Activated naive CD8-positive, alpha-beta T cell (primary cell): Measurements from ENCODE around the gene SHLD2.
"Not testable (repeated sequence)": the region's sequence is repeated elsewhere in the genome, so short reads cannot be mapped to it uniquely, and the experiment has no call there.

Experiments used
- H3K27ac Mint-ChIP-seq: one replicate; pipeline ENCODE4 v1.8.0; 2021; ENCODE audit warnings: mixed read lengths
- H3K27me3 Mint-ChIP-seq: one replicate; pipeline ENCODE4 v1.8.0; 2021; ENCODE audit warnings: mixed read lengths
- H3K36me3 Mint-ChIP-seq: one replicate; pipeline ENCODE4 v1.8.0; 2021; ENCODE audit warnings: mixed read lengths
- H3K4me1 Mint-ChIP-seq: one replicate; pipeline ENCODE4 v1.8.0; 2021; ENCODE audit warnings: low read depth, mixed read lengths
- H3K4me3 Mint-ChIP-seq: one replicate; pipeline ENCODE4 v1.8.0; 2021; ENCODE audit warnings: mild to moderate bottlenecking, mixed read lengths
- H3K9me3 Mint-ChIP-seq: one replicate; pipeline ENCODE4 v1.8.0; 2021; ENCODE audit warnings: low read depth, mixed read lengths

Gene SHLD2

DNA sequence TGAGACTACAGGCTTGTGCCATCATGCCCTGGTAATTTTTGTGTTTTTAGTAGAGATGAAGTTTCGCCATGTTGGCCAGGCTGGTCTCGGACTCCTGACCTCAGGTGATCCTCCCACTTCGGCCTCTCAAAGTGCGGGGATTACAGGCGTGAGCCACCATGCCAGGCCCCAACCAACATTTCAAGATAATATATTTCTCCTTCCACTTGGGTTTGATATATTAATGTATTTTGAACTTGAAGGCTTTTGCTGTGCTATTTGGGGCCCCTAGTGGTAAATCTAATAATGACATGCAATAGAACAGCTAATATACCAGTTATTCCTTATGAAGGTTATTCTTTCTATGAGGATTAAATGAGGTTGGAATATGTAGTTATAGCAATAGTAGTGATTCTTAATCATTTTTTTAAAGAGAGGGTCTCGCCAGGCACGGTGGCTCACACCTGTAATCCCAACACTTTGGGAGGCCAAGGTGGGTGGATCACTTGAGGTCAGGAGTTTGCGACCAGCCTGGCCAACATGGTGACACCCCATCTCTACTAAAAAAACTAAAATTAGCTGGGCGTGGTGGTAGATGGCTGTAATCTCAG, 54.1 kb downstream of the SHLD2 start:
- not testable (repeated sequence) for H3K4me1 Mint-ChIP-seq, H3K4me3 Mint-ChIP-seq, H3K9me3 Mint-ChIP-seq, H3K27ac Mint-ChIP-seq, H3K27me3 Mint-ChIP-seq, H3K36me3 Mint-ChIP-seq

DNA sequence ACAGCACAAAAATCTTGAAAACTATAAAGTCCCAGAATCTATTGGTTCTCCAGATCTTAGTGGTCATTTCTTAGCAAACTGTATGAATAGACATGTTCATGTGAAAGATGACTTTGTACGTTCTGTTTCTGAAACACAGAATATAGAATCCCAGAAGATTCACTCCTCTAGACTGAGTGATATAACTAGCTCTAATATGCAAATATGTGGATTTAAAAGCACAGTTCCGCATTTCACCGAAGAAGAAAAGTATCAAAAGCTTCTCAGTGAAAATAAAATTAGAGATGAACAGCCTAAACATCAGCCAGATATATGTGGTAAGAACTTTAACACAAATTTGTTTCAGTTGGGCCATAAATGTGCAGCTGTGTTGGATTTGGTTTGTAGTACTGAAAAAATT, 56.5 kb downstream of the SHLD2 start:
- H3K4me1 Mint-ChIP-seq, H3K27me3 Mint-ChIP-seq, H3K36me3 Mint-ChIP-seq, H3K4me3 Mint-ChIP-seq, H3K27ac Mint-ChIP-seq, H3K9me3 Mint-ChIP-seq: not testable (repeated sequence)

GRCh38 chr10:87156841-87157240, 61.8 kb downstream of the SHLD2 start:
- H3K36me3 Mint-ChIP-seq, H3K9me3 Mint-ChIP-seq, H3K4me3 Mint-ChIP-seq, H3K27ac Mint-ChIP-seq, H3K4me1 Mint-ChIP-seq, H3K27me3 Mint-ChIP-seq: not testable (repeated sequence)

DNA sequence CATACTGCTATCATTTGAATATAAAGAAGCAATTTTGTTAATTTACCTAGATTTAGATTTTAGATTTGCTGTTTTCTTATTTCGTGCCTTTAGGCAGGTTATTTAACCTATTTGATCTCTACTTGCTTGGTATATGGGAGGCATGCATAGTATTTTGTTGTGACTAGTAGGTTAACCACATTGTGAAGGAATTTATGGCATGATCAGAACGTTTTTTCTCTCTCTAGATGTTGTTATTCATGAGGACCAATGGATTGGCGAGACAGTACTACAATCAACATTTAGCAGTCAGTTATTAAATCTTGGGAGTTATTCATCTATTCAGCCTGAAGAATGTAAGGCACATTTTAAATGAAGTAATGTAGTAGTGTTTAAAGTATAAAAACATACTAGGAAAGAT, 62.8 kb downstream of the SHLD2 start:
- H3K9me3 Mint-ChIP-seq, H3K4me1 Mint-ChIP-seq, H3K4me3 Mint-ChIP-seq, H3K36me3 Mint-ChIP-seq, H3K27ac Mint-ChIP-seq, H3K27me3 Mint-ChIP-seq: not testable (repeated sequence)

DNA sequence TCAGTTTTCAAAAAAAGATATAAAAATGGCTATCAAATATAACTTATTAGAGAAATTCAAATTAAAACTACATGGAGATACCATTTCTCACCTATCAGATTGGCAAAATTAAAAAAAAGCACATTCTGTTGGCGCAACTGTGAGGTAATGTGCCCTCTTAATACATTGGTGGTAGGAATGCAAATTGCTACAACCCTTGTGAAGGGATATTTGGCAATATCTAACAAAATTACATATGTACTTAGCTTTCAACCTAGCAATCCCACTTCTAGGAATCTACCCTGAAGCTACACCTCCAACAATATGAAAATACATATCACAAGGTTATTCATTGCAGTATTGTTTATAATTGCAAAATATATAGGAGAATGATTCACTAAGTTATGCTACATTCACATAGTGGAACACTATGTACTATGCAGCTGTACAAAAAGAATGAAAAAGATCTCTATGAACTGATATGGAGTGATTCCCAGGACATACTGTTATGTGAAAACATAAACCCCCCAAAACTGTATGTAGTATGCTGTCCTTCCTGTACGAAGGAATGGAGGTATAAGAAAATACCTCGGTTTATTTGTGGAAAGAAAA, 67.8 kb downstream of the SHLD2 start:
- not testable (repeated sequence) for H3K27ac Mint-ChIP-seq, H3K36me3 Mint-ChIP-seq, H3K4me3 Mint-ChIP-seq, H3K27me3 Mint-ChIP-seq, H3K9me3 Mint-ChIP-seq, H3K4me1 Mint-ChIP-seq

DNA sequence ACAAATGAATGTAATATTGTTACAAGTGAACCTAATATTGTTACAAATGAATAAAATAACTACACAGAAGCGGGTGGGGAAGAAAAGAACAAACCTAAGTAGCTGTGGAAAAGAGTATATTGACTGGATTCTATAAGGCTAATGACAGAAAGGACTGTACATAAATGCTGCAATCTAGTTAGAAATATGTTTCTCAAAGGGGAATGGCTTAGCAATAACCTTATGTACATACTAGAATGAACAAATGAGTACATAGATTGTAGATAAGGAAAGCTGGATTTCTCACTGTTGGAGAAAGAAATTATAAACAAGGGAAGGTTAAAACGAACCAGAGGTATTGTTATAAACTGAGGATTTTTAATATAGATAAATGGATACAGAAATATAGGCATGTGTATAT, 68.4 kb downstream of the SHLD2 start:
- not testable (repeated sequence) for H3K36me3 Mint-ChIP-seq, H3K27ac Mint-ChIP-seq, H3K9me3 Mint-ChIP-seq, H3K4me3 Mint-ChIP-seq, H3K27me3 Mint-ChIP-seq, H3K4me1 Mint-ChIP-seq

- not testable (repeated sequence) for H3K4me1 Mint-ChIP-seq, H3K4me3 Mint-ChIP-seq, H3K36me3 Mint-ChIP-seq, H3K9me3 Mint-ChIP-seq, H3K27me3 Mint-ChIP-seq, H3K27ac Mint-ChIP-seq
Observed at GRCh38 chr10:87169857-87170256, 74.9 kb downstream of the SHLD2 start.

- not testable (repeated sequence) for H3K27ac Mint-ChIP-seq, H3K4me1 Mint-ChIP-seq, H3K4me3 Mint-ChIP-seq, H3K9me3 Mint-ChIP-seq, H3K36me3 Mint-ChIP-seq, H3K27me3 Mint-ChIP-seq
Observed at GRCh38 chr10:87170705-87171104, 75.7 kb downstream of the SHLD2 start.

DNA sequence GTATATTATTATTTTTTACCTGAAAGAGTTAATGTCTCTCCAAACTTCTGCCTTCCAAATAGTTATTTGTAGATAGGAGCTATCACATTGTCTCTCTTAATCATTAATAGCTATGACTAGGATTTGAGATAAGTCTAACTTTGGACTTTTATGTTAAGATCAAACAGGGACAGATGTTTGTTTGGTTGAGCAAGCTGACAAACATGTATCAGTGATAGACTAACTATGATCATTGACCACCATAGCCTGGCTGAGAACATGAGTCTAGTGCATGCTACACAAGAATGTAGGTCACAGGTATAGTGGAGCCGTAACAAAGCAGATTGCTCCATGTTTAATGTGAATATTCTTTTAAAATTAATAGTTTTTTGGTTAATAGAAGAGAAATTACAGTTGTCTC, 76.7 kb downstream of the SHLD2 start:
- not testable (repeated sequence) for H3K4me1 Mint-ChIP-seq, H3K9me3 Mint-ChIP-seq, H3K4me3 Mint-ChIP-seq, H3K27me3 Mint-ChIP-seq, H3K27ac Mint-ChIP-seq, H3K36me3 Mint-ChIP-seq

GRCh38 chr10:87172178-87172577, 77.2 kb downstream of the SHLD2 start:
- H3K9me3 Mint-ChIP-seq, H3K27me3 Mint-ChIP-seq, H3K27ac Mint-ChIP-seq, H3K4me1 Mint-ChIP-seq, H3K36me3 Mint-ChIP-seq, H3K4me3 Mint-ChIP-seq: not testable (repeated sequence)

DNA sequence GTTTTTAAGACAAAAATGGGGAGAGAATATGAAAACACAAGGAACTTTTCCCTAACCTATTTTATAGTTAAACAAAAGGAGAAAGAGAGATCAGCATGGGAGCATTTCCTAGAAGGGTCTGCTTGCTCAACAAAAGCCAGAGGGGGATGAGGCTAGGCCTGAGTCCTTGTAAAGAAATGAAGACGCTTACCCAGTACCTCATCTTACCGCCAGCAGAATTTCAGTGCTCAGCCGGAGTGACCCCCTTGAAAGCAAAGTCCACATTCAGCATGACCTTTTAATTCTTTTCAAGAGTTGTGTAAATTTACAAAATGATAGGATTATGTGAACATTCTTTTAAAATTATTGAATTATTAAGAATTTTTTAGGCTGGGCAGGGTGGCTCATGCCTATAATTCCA, 82.6 kb downstream of the SHLD2 start:
- not testable (repeated sequence) for H3K27ac Mint-ChIP-seq, H3K27me3 Mint-ChIP-seq, H3K9me3 Mint-ChIP-seq, H3K4me3 Mint-ChIP-seq, H3K4me1 Mint-ChIP-seq, H3K36me3 Mint-ChIP-seq

- H3K27me3 Mint-ChIP-seq, H3K4me3 Mint-ChIP-seq, H3K9me3 Mint-ChIP-seq, H3K27ac Mint-ChIP-seq, H3K4me1 Mint-ChIP-seq: not testable (repeated sequence)
- peaks cover 35% of the 10 kb centered on the region for H3K36me3 Mint-ChIP-seq
Observed at GRCh38 chr10:87184421-87184820, 89.4 kb downstream of the SHLD2 start.

DNA sequence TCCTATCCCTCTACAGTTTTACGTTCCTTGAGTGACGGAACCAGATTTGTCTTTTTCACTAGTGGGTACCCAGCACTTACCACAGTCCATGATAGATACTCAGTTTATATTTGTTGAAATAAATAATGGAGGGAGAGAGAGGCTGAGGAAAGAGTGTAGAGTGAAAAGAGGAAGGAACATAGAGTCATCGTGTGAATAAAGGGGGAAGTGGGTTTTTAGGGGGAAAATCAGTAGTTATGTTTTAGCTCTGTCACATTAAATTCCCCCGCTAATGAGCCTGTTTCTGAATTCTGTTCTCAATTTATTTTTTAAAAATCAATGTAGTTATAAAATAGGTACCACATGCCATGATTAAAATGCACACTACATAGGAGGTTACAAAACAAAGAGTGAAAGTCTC, 91.0 kb downstream of the SHLD2 start:
- H3K4me3 Mint-ChIP-seq, H3K4me1 Mint-ChIP-seq, H3K9me3 Mint-ChIP-seq, H3K27me3 Mint-ChIP-seq, H3K27ac Mint-ChIP-seq: not testable (repeated sequence)
- H3K36me3 Mint-ChIP-seq, result peaks cover 33% of the 10 kb centered on the region

- not testable (repeated sequence) for H3K9me3 Mint-ChIP-seq, H3K27ac Mint-ChIP-seq, H3K4me1 Mint-ChIP-seq, H3K4me3 Mint-ChIP-seq, H3K27me3 Mint-ChIP-seq
- H3K36me3 Mint-ChIP-seq, result peaks cover 31% of the 10 kb centered on the region
Observed at GRCh38 chr10:87187573-87187972, 92.6 kb downstream of the SHLD2 start.

GRCh38 chr10:87191841-87192240, 96.8 kb downstream of the SHLD2 start:
- H3K4me3 Mint-ChIP-seq, H3K27me3 Mint-ChIP-seq, H3K9me3 Mint-ChIP-seq, H3K4me1 Mint-ChIP-seq, H3K27ac Mint-ChIP-seq: not testable (repeated sequence)
- H3K36me3 Mint-ChIP-seq, result peaks cover 12% of the 10 kb centered on the region

GRCh38 chr10:87200924-87201323, 105.9 kb downstream of the SHLD2 start:
- not testable (repeated sequence) for H3K27me3 Mint-ChIP-seq, H3K27ac Mint-ChIP-seq, H3K4me3 Mint-ChIP-seq, H3K9me3 Mint-ChIP-seq, H3K36me3 Mint-ChIP-seq
- peaks cover 17% of the 10 kb centered on the region for H3K4me1 Mint-ChIP-seq

DNA sequence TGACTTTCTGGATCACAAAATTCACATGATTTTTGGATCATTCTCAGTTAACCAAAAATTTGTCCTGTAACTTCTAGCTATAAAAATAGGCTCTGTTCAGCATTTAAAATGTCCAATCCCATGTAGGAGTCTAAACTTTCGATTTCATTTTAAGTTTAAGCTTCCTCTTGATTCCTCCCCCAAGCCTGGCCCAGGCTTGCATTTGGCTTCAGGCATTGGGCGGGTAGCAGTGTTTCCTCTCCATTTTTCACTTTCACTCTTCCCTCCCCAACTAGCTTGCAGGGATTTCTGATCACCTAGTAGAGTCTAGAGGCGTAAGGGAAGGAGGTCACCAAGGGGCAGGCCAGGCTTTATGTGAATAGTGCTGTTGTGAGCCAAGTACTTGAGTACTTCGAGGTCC, 109.8 kb downstream of the SHLD2 start:
- not testable (repeated sequence) for H3K4me3 Mint-ChIP-seq, H3K36me3 Mint-ChIP-seq
- peaks cover 17% of the 10 kb centered on the region for H3K4me1 Mint-ChIP-seq

More for the DNA sequence above, 109.8 kb downstream of the SHLD2 start:
- H3K9me3 Mint-ChIP-seq, H3K27me3 Mint-ChIP-seq, H3K27ac Mint-ChIP-seq: not testable (repeated sequence)
